ENCODE results near the gene ZNF254. TPM values are rescaled to one million over a fixed set of nuclear protein-coding genes. Genes with fewer than 3 reads are reported as not detected.

ZNF254 gene
- total RNA-seq, 1 experiment from 2014 or later: 26.6 TPM

DNA sequence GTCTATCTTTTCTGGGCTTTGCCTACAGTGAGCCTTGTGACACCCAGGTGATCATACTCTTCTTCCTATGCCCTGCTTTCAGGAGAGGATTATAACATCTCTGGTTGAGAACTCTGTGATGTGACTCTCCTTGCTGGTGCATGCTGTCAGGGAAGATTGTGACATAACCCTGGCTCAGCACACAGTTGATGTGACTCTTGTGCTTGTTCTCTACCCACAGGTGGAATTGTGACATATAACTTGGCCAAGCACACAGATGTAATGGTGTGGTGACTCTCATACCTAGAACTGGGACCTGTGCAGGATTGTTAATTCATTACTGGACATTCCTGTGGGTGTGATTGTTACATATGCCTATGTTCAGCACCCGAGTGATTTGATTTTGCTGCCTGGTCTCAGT lies 21.7 kb upstream of the ZNF254 start:
- Histone ChIP-seq H3K27ac (ENCODE audit: insufficient read length, low read depth, low read length) (no peak overlapping the region), H3K14ac (ENCODE audit: insufficient read depth, low read length) (no peak overlapping the region), H3K4ac (ENCODE audit: low read depth, low read length) (no peak overlapping the region), H3K9me3 (ENCODE audit: control insufficient read depth, low read depth, low read length) (no peaks in the 10 kb centered on the region), H3K27me3 (ENCODE audit: insufficient read depth, low read length) (no peaks in the 10 kb centered on the region), H2BK120ac (ENCODE audit: low read depth, low read length, poor library complexity, severe bottlenecking) (no peak overlapping the region), H3K79me2 (ENCODE audit: insufficient read depth, low read length) (no peaks in the 10 kb centered on the region), H3K56ac (ENCODE audit: insufficient read length, low read depth, low read length) (no peak overlapping the region), H3K9ac (ENCODE audit: extremely low read depth, insufficient read length, low read length) (no peak overlapping the region), H3K23ac (ENCODE audit: insufficient read length, low read depth, low read length) (no peak overlapping the region), H4K8ac (replicated peaks; ENCODE audit: insufficient read length, low read depth, low read length) (no peak overlapping the region), H4K91ac (ENCODE audit: insufficient read length, low read depth, low read length) (no peak overlapping the region), H3K79me1 (ENCODE audit: insufficient read depth, low read depth, low read length, poor library complexity, severe bottlenecking) (no peaks in the 10 kb centered on the region), H2BK20ac (ENCODE audit: low read depth, low read length, poor library complexity, severe bottlenecking) (no peak overlapping the region), H2AFZ (ENCODE audit: low read length) (no peak overlapping the region), H4K5ac (ENCODE audit: insufficient read length, low read depth, low read length) (no peak overlapping the region), H3K18ac (ENCODE audit: insufficient read length, low read depth, low read length) (no peak overlapping the region), H2BK15ac (ENCODE audit: low read depth, low read length) (no peak overlapping the region), H3T11ph (ENCODE audit: low read length) (no peak overlapping the region), H3K4me2 (ENCODE audit: insufficient read depth, insufficient read length, low read length) (no peak overlapping the region), H3K23me2 (ENCODE audit: insufficient read length, low read depth, low read length, poor library complexity, severe bottlenecking) (no peaks in the 10 kb centered on the region), H2BK5ac (ENCODE audit: insufficient read length, low read length) (no peak overlapping the region), H3K4me1 (ENCODE audit: insufficient read depth, low read length) (no peaks in the 10 kb centered on the region), H2BK12ac (ENCODE audit: insufficient read length, low read depth, low read length) (no peak overlapping the region), H2AK5ac (ENCODE audit: insufficient read length, low read length) (no peak overlapping the region), H4K20me1 (ENCODE audit: control insufficient read depth, insufficient read depth, insufficient read length) (no peaks in the 10 kb centered on the region)
- WGBS (ENCODE audit: extremely low coverage, insufficient read length, low lambda C conversion rate): no CpG with 5 or more reads among the region's 1 CpG
- Mint-ChIP-seq H3K4me1 (no peaks in the 10 kb centered on the region), H3K36me3 (ENCODE audit: insufficient read depth in 1 of 3, low read depth in 3 of 3) (peaks cover 53 to 74% (median 58%) of the 10 kb centered on the region in 3 experiments), H3K27me3 (ENCODE audit: low read depth) (no peaks in the 10 kb centered on the region), H3K27ac (no peak overlapping the region), H3K4me3 (no peak overlapping the region), H3K9me3 (no peaks in the 10 kb centered on the region)
- no peak for DNase-seq
- TF ChIP-seq, protein P1, sequence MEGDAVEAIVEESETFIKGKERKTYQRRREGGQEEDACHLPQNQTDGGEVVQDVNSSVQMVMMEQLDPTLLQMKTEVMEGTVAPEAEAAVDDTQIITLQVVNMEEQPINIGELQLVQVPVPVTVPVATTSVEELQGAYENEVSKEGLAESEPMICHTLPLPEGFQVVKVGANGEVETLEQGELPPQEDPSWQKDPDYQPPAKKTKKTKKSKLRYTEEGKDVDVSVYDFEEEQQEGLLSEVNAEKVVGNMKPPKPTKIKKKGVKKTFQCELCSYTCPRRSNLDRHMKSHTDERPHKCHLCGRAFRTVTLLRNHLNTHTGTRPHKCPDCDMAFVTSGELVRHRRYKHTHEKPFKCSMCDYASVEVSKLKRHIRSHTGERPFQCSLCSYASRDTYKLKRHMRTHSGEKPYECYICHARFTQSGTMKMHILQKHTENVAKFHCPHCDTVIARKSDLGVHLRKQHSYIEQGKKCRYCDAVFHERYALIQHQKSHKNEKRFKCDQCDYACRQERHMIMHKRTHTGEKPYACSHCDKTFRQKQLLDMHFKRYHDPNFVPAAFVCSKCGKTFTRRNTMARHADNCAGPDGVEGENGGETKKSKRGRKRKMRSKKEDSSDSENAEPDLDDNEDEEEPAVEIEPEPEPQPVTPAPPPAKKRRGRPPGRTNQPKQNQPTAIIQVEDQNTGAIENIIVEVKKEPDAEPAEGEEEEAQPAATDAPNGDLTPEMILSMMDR (conservative IDR thresholded peaks at IDR 0.05): no peak

All from H9 (cell line).